PC-9 (cell line): ENCODE measurements around the gene ARGLU1.

Experiments
- EZH2 ChIP-seq: fragments of 200-600 bp; sonication (generic); IDR thresholded peaks from 2 replicates; pipeline ENCODE4 v1.8.0; 2017; ENCODE audit warnings: antibody characterized with exemption, low read depth
- TF ChIP-seq, protein P1 (sequence below): fragments of 200-600 bp; sonication (generic); conservative IDR thresholded peaks from 2 replicates; pipeline ENCODE4 v1.6.1; 2017; ENCODE audit warnings: mixed run types, antibody characterized with exemption, mild to moderate bottlenecking, moderate library complexity

DNA sequence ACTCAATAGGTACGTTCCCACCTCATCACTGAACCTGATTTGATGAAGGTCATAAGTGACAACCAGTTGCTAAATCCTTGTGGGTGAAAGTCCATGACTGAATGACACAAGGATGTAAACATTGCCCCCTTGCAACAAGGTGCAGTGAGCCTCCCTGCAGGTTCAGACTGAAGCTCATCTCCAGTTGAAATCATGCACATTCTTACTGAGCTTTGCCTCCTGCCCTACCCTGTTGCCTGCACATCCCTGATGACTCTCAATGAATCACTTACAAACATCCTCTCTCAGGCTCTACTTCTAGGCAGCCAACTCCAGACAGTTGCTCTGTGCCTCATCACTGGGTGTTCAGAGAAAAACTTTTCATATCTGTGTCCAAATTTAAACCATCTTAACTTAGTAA lies 42.5 kb upstream of the ARGLU1 start:
- TF ChIP-seq, protein P1, sequence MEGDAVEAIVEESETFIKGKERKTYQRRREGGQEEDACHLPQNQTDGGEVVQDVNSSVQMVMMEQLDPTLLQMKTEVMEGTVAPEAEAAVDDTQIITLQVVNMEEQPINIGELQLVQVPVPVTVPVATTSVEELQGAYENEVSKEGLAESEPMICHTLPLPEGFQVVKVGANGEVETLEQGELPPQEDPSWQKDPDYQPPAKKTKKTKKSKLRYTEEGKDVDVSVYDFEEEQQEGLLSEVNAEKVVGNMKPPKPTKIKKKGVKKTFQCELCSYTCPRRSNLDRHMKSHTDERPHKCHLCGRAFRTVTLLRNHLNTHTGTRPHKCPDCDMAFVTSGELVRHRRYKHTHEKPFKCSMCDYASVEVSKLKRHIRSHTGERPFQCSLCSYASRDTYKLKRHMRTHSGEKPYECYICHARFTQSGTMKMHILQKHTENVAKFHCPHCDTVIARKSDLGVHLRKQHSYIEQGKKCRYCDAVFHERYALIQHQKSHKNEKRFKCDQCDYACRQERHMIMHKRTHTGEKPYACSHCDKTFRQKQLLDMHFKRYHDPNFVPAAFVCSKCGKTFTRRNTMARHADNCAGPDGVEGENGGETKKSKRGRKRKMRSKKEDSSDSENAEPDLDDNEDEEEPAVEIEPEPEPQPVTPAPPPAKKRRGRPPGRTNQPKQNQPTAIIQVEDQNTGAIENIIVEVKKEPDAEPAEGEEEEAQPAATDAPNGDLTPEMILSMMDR = no peak
- no peak for TF ChIP-seq EZH2
